Stimulated activated CD4-positive, alpha-beta T cell treated with anti-CD3 and anti-CD28 coated beads, Interleukin-15, amount 100 ng/mL, for 1 hour (primary cell): ENCODE measurements around the gene LSG1.
A peak's percentile ranks its signal among the peaks of the same experiment; 100 is the strongest.
"Not testable (repeated sequence)": the region's sequence is repeated elsewhere in the genome, so short reads cannot be mapped to it uniquely, and the experiment has no call there.

Experiments used
- DNase-seq, 2 donors: peaks; one replicate each; pipeline ENCODE4 v3.0.0-alpha.2; 2020; ENCODE audit warnings: low read depth in 1 of 2, low spot score in 1 of 2

The LSG1 gene

DNA sequence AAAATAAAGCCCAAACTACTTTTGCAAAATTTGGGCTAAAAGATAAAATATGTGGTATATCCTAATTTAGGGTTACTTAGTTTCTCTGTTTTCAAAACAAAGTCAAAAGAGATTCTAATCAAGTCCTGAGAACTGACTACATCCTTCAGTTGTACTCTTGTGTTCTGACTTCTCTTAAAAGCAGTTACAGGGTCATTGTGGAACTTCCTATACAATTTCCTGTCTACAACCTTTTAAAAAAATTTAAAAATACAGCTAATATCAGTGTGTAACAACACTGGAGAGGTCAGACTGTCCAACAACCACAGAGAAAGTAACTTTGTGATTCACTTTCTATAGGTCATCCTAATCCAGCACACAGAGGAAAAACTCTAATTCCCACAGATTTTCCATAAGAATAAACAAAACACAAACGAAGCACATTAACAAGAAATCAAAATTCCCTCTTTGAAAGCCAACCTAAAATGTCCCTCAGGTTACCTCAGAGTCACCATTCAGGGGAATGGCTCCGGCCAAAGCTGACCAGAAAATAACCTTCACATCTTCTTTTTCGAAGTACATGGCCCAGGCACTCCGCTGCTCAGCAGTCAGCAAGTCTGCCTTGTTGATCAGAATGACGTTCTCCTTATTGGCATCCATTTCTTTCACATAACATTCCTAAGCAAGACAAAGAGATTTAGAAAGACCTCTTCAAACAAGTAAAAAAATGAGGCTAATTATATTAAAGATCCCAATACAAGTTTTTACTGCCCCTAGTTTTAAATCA, 13.3 kb downstream of the LSG1 start:
- DNase-seq: no peak

DNA sequence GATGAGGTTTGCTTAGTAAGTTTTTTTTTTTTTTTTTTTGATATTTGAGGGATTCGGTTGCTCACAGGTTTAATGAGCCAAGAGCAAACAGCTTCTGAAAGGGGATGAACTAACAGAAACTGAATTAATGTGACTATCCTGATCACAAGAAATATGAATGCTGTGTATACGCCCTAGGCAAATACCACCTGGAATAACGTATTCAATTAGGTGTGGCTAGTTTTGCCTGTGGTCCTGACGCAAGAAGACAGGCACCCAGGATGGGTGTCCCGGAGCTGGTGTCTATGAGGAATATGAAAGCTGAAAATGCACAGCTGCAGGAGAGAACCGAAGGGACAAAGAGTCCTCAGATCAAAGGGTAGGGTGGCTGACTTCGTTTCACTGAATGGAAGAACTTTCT, 14.6 kb downstream of the LSG1 start:
- DNase-seq: no peak

DNA sequence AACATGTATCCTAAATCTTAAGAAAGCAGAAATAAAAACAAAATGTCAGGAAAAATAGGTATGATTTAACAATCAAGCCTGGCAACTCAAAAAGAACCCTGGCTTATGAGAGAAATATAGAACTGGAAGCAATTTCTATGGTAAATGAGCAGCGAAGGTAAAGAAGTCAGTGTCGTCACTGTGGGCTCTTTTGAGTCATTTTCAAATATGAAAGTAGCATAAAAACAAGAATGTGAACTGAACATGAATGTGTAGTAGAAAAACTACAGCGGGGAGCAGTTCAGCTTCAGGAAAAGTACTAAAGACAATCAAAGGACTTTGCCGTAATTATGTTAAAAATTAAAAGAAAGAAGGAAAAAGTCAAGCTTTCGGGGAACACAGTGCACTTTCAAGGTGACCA, 17.5 kb downstream of the LSG1 start:
- no peak for DNase-seq

DNA sequence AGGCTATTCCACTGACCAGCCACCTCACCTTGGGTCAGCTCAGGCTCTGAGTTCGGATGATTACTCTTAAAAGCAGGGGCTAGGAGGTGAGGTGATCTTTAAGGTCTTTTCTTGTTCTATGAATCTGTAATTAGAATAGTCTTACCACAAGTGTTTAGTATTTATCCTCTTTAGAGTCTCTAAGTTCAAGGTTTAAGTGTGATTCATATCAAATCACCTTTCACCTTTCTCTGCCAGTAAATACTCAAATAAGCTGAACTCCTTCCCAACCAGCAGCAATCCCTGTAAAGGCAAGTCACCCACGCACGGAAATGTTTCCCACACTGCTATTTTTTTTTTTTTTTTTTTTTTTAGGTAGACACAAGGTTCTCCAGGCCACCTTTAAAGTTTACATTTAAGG, 24.2 kb downstream of the LSG1 start:
- DNase-seq: no peak

DNA sequence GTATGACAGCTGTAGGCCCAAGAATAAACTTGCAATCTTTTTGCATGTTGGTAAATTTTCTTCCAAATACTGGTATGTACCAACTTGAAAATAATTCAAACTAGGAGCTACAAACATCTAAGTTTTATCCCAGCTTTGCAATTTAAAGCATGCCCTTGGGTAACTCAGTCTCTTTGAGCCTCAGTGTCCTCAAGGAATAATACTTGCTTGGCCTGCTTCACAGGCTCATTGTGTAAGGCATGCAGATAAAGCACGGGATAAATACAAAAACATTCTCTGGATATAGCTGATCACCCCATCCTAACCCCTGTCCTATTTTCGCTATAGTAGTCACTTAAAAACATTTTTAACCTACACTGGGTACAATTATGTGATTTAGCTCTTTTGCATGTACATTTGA, 29.2 kb downstream of the LSG1 start:
- no peak for DNase-seq

DNA sequence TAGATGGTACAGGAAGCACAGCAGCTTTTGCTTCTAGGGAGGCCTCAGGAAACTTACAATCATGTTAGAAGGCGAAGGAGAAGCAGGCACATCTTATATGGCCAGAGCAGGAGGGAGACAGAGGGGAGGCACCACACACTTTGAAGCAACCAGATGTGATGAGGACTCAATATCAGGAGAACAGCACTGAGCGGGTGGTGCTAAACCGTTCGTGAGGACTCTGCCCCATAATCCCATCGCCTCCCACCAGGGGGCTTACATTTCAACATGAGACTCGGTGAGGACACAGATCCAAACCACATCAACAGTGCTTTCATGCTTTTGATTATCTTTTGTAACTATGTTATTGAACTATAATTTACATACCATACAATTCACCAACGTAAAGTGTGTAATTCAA, 31.2 kb downstream of the LSG1 start:
- peak in 1 of 2 donors; percentile 8 for DNase-seq

DNA sequence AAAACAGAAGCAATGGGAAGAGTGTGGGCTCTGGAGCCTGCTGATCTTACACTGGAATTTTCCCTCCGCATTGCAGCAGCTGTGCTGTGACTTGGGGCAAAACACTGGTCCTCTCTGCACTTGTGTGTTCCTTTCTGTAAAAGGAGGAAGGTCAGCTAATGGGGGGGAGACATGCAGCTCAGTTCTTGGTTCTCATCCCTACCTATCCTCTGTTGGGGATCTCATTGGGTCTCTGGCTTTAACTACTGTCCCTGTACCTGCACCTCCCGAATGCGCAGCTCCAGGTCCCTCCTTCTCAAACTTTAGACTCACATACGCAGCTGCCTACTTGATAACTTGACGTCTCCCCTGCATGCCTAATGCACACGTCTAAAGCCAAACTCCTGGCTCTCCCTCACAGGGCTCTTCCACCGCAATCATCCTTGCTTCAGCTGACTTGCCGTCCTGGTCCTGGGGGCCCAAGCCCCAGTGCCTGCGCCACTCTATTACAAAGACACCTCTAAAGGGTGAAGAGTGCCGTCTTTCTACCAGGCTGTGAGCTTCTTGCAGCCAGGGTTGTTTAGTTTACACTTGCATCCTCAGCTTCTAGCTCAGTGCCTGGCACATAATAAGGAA, 32.9 kb downstream of the LSG1 start:
- DNase-seq: no peak

DNA sequence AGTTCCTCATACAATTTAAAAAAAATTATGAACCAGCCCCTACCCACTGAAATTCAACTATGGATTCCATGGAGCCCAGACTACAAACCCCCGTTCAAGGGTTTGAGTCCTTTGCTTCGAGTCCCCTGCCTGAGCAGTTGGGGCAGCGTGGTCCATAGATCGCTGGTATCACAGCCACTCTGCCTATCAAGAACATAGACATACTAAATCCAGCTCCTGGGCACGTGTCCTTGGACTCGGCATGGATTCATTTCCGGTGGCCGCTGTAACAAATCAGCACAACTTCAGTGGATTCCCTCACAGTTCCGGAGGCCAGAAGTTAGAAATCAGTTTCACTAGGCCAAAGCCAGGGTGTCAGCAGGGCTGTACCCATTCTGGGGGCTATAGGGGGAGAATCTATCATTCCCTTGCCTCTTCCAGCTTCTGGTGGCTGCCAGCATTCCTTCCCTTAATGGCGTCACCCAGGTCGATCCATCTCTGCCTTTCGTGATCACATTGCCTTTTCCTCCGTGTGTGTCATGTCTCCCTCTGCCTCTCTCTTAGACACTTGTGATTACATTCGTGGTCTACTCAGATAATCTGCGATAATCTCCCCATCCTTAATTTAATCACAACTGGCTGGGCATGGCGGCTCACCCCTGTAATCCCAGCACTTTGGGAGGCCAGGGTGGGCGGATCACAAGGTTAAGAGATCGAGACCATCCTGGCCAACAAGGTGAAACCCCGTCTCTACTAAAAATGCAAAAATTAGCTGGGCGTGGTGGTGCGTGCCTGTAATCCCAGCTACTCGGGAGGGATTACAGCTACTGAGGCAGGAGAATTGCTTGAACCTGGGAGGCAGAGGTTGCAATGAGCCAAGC, 34.2 kb downstream of the LSG1 start:
- DNase-seq: no peak

DNA sequence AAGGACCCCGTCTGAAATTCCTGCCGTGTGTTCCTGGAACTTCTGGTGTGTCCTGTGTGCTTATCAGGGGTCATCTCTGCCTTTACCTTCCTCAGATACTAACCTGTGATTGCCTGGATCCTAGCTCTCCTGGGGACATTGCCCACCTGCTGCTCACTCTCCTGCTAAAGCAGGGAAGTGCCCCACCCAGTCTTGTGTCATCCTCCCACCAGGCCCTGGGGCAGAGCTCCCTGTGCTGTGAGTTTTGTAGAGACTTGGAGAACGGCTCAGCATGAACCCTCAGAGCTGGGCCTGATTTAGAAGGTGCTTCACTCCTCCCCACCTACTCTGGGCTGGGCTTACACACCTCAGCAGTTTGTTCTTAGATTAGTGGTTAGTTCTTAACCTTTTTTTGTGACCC, 34.9 kb downstream of the LSG1 start:
- DNase-seq: no peak

DNA sequence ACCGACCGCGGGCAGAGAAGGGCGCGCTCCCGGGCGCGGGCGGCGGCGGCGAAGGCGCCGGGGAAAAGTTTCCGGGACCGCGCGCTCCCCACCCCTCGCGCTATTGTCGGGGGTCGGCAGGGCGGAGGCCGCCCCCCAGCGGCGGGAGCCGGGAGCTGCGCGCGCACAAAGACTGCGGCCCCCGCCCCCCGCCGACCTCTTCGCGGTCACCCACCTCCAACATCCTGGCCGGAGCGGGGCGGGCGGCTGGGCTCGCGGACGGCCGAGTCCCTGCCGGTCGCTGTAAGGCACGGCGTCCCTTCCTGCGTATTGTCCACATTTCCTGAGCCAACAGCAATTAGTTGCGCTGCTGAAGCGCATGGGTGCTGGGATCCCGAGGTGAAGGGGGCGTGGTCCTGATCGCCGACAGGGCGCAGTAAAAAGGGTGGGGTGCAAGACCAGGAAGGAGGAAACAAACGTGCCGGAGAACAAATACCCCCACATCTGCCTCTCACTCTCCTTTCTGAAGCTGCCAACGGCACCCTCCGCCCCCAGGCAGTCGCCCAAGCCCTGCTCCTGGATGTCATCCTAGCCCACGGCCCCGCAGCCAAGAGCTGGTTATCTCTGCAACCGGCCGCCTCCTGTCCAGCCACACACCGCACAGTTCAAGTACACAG, 38.5 kb downstream of the LSG1 start, which contains the start of gene TMEM44:
TMEM44 (minus strand) TSS at position 71 of the 656 bp plus-strand sequence. CDS start 204 bp downstream, outside the sequence.
- peak; percentile 26 to 43 for DNase-seq

DNA sequence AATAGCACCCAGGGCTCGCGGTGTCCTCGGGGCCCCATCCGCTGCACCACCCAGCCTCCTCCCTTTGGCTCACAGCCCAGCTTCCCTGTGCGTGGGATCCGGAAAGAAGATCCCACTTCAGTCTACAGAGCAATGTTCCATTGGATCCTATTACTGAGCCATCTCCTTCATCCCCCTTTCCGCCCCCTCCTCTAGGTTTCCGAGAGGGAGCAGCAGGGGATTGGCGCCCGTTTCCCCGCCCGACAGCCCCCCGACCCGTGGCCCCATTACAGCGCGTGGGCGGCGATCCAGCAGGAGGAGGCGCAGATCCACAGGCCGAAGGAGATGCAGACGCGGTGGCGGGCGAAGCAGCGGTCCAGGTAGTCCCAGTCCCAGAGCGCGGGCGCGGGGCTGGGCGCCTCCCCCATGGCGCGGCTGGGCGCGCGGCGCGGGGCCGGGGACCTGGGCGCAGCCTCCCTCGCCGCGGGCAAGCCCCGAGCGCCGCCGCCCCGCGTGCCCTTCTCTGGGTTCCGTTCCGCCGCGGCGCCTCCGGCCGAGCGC, 39.1 kb downstream of the LSG1 start:
- DNase-seq: no peak

DNA sequence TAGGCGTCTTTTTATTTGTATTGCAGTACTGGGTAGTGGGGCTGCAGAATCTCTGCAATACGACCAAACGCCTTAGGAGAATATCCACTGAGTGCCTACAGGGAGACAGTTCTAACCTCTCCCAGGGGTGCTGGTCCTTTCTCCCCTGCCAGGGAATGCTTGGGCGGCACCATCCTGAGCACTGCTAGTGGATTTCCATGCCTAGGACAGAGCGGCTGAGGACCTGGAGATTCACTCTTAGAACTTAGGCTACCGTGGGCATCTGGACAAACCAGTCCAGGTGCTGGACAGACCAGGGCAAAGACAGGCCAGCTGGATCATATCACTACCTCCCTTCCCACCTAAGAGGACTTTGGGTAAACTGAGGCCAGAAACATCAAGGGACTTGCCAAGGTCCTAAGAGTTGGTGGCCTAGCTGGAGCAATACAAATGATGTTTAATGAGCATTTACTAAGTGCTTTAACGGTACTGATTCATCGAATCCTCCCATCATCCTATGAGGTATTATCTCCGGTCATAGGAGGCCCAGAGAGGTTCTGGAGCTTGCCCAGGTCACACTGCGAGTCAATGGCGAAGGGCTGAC, 39.7 kb downstream of the LSG1 start:
- DNase-seq: no peak

DNA sequence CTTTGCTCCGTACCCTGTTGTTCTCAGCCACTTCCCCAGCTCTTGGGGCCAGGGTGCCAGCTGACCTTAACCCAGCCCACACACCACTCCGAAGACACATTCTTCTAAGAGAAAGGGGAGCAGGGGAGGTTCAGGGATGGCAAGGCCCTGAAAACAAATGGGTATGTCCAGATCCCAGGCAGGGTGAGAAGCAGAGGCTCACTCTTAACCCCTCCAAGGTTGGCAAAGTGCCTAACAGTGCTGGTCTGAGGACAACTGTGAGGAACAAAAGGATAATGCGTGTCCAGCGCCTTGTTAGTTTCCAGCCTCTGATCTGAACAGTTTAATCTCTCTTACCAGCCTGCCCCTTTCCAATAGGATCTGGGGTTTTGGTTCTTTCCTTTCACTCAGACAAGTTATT, 40.3 kb downstream of the LSG1 start:
- DNase-seq: no peak

DNA sequence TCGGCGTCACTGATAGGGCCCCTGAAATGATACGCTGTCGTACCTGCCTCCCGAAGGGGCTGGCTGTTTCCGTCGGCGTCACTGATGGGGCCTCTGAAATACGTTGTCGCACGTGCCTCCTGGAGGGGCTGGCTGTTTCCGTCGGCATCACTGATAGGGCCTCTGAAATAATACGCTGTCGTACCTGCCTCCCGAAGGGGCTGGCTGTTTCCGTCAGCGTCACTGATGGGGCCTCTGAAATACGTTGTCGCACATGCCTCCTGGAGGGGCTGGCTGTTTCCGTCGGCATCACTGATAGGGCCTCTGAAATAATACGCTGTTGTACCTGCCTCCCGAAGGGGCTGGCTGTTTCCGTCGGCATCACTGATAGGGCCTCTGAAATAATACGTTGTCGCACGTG, 41.3 kb downstream of the LSG1 start:
- not testable (repeated sequence) for DNase-seq

DNA sequence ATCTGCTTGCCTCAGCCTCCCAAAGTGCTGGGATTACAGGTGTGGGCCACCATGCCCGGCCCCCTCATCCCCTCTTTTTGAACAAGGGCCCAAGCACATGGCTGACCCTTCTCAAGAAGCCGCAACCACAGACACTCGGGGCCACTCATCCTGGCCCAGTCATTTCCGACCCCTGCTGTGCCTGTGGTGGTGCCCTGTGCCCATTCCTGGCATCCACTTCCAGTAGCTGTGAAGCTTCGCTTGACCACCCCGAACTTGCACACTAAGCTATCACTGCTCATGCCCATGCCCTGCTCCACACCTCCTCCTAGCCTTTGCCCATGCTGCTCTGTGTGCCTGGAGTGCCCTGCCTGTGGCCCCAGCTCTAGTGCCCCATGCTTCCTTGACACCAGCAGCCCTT, 47.0 kb downstream of the LSG1 start:
- no peak for DNase-seq

DNA sequence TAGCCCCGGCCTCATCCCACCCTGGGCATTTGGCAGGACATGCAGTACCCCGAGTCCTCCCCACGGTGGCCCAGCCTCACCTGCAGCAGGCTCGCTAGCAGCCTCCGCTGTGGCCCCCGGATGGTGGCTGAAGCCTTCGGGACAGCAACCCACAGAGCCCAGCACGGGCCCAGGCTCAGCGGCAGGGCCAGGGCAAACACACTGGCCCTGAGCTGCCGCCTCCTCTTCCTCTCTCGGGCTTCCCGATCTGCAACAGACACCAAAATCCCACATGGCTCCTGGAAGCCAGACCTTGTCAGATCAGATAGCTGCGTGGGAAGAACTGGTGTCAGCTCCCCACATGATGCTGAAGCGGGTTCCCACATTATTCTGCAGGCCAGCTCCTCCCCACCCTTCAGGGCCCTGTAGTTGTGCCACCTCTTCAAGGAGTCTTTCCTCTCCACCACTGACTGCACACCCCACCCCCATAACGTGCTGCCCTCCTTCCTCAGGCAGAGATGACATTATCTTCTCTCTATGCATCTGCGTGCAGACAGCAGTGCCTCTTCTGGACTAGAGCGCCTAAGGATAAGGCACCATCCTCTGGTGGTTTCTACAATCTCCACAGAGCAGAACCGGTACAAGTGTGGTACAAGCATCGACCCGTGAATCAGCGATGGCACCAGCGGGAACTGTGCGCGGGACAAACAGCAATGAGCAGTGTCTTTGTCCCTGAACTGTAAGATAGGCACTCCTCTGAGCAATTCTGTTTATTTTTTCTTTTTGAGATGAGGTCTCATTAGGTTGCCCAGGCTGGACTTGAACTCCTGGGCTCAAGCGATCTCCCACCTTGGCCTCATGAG, 48.3 kb downstream of the LSG1 start:
- DNase-seq: no peak

DNA sequence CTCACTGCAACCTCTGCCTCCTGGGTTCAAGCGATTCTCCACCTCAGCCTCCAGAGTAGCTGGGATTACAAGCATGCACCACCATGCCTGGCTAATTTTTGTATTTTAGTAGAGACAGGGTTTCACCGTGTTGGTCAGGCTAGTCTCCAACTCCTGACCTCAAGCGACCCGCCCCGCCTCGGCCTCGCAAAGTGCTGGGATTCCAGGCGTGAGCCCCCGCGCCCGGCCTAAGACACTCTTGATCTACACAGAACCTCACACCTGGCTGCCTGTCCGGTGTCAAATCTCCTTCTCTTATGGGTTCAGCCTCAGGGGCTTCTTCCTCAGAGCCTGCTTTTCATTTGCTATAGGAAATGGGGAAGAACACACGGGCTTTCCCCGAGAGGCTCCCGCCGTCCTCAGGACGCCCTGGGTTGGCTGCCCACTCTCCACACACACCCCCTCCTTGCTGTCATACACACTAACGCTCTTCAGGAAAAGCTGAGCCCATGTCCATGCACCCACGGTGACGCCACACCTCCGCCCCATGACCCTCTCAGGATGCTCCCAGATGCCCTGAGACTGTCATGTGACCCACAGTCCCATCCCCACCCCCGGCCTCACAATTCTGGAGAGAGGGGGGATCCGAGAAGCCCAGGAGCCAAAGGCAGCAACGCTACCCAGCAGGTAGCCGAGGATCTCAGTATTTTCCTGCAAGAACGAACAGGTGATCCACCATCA, 49.2 kb downstream of the LSG1 start:
- DNase-seq: no peak

DNA sequence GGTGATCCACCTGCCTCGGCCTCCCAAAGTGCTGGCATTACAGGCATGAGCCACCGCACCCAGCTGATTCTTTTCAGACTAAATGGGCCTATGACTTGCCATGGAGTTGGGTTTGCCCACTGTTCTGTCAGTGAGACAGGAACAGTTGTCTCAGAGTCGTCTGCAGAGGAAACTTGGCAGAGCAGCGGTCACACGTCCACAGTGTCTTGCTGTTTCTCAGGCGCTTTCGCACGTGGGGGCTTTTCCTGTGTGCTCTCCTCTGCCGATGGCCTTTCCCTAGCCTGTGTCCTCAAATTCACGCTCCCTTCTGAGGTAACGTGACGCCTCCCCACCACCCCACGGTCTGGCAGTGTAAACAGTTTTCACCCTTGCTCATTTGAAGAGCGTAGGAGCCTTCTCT, 50.0 kb downstream of the LSG1 start:
- no peak for DNase-seq

DNA sequence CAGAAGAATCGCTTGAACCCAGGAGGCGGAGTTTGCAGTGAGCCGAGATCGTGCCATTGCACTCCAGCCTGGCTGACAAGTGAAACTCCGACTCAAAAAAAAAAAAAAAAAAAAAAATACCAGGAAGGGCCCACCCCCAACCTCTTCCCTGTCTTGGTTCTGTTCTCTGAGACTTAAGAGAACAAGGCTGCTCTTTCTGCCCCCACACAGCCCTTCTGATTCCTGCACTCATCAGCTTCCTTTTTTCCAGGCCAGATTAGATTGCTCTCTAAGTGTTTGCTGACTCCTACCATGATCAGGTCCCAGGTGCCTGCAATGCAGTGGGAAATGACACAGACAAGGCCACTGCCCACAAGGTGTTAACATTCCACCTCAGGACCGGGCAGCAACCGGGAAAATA, 51.8 kb downstream of the LSG1 start:
- no peak for DNase-seq
